HG03108 (cell line): ENCODE data around the gene CAMK1D.

Experiments
- ATAC-seq: cut with Tn5 transposase; IDR thresholded peaks from one replicate; pipeline ENCODE4 v1.9.1; 2021; ENCODE audit warnings: moderate library complexity; ENCODE audit not compliant: unreplicated experiment

Gene CAMK1D

GRCh38 chr10:12780634-12781601 is 431.6 kb downstream of the CAMK1D start:
- ATAC-seq, result no peak

DNA sequence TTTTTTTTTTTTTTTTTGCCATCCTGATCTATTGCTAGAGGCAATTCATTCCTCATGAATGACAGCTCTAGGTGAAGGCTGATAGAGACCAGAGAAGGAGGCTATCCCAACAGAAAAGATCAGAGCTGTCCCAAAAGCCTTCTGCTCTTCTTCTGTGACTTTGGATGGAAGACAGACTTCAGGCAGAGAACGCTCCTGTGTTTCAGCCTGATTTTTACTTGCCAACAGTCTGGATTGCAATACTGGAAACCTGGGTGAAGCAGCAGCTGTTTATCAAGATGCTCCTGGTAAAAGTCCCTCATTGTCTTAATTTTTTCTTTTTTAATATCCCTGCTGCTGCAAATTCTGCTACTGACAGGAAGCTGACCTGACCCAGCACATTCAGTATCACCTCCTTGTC is 432.6 kb downstream of the CAMK1D start:
- no peak for ATAC-seq

- no peak for ATAC-seq
Measured at GRCh38 chr10:12782537-12782936, 433.2 kb downstream of the CAMK1D start.

GRCh38 chr10:12783293-12783692 is 433.9 kb downstream of the CAMK1D start:
- ATAC-seq, result no peak

DNA sequence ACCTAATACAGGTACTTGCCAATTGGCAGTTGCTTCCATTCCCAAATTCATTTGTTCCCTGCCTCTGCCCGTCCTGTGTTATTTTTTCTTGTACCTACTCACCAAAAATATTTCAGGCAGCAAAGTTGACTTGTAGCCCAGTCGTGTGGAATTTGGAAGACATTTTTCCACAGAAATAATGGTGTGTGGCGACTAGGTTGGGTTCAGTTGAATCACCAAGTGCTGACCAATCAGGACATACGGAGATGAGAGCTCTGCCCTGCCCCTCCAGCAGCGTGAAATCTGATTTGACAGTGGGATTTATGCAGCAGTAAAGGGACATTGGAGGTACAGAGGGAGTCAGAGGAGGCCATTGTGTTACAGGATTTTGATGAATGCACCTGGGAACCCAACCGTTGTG is 435.3 kb downstream of the CAMK1D start:
- ATAC-seq, result no peak

DNA sequence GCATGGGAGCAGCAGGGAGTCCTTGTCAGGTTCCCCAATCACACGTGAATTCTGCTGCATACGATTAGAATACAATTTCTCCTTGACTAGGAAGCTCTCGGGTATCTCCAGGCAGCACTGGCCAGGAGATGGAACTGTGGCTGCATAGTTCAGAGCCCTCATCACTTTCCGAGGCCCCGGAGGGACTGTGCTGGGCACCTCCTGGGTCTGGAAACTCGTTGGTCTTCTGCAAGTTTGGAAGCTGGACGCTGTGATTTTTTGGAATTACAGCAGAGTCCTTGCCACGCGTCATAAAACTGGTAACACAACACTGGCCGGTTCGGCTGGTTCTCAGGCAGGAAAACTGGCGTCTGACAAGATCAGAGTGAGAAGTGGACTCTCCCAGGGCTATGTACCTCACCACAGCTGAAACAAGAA is 436.1 kb downstream of the CAMK1D start:
- no peak for ATAC-seq

- ATAC-seq, result no peak
Measured at GRCh38 chr10:12787297-12787696, 437.9 kb downstream of the CAMK1D start.

- ATAC-seq, result no peak
Measured at GRCh38 chr10:12788277-12788676, 438.9 kb downstream of the CAMK1D start.

- ATAC-seq, result no peak
Measured at GRCh38 chr10:12790270-12790669, 440.9 kb downstream of the CAMK1D start.

- no peak for ATAC-seq
Measured at GRCh38 chr10:12791728-12792127, 442.4 kb downstream of the CAMK1D start.

GRCh38 chr10:12792889-12793556 is 443.7 kb downstream of the CAMK1D start:
- no peak for ATAC-seq

GRCh38 chr10:12795315-12796110 is 446.2 kb downstream of the CAMK1D start:
- ATAC-seq, result no peak

DNA sequence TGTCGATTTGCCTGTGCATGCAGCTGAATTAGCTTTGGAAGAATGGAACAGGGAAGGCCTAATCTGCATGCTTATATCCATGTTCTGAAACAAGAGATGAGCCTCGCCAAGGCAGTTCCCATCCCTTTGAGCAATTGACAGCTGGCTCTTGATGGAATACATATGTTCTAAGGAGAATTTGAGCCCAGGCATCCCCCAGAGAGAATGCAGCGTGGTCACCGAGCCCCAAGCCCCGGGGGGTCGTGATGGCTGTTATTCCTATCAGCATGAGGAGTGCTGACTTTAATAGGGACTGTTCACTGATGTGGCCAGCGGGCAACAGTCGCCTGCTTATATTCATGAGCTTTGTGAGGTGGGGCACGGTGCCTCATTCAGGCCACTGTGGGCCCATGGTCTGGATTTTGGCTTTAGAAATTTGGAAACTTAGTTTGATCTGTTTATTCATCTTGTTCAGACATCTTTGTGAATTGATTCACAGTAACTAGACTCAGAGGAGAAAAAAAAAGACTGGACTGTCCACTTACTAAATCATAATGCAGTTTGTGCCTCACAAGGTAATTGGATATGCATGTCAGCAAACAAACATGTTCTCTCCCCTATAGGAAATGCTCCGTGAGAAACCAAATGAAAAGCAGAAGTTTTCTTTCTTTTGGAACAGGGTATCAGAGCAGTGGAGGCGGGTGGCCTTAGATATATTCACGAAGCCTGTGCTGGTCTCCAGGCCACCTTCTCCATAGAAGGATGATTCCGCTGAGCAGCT is 447.2 kb downstream of the CAMK1D start:
- no peak for ATAC-seq

DNA sequence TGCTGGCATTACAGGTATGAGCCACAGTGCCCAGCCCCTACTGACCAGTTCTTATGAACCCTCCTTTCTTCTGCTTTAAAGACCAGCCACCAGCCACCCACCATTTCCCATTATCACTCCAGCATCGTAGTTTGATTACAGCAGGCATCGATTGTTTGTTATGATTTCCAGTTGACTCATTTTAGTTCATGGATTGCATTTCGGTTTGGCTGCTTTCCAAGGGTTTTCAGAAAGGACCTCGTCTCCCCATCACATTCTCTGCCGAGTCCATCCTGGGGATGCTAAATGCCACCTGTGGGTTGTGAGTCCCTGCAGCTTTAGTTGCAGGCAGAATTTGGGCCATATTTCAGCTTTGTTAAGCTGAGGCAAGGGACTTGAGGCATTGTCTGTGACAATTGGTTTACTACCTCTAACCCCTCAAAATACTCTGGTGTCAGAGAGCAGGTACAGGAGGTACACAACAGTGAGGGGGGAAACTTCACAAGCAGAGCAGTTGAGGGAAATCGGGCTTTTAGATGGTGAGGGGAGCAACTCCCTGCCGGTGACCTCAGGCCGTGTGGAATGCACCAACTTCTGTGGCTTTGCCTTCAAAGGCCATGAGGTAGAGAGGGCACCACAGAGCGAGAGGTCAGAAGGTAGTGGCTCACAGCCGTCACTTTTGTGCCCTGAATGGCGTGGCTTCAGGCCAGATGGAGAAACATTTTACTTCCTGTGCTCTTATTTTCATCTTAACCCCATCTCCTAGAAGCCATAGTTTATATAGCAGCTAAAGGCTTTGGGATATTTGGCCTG is 448.3 kb downstream of the CAMK1D start:
- ATAC-seq, result no peak

- ATAC-seq, result no peak
Measured at GRCh38 chr10:12799144-12799543, 449.8 kb downstream of the CAMK1D start.

- ATAC-seq, result no peak
Measured at GRCh38 chr10:12799714-12800113, 450.4 kb downstream of the CAMK1D start.

- no peak for ATAC-seq
Measured at GRCh38 chr10:12800302-12800701, 451.0 kb downstream of the CAMK1D start.

- ATAC-seq, result no peak
Measured at GRCh38 chr10:12801214-12802087, 452.1 kb downstream of the CAMK1D start.

DNA sequence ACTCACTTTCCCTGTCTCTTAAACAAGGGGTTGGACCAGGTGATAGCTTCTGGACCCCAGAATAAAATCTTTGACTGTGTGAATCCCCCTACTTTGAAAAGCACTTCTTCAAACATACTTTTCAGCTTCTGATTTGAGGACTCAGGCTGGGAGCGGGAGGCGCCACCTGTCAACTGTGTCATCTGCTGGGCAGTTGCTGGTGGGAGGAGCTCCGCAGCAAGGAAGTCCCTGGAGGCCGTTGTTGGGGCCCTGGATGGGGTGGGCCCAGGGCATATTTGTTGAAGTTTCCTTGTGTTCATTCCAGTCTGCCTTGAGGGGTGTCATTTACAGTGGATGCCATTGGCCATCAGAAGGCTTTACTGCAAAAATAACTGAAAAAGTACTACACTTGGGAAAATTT is 454.4 kb downstream of the CAMK1D start:
- no peak for ATAC-seq
